ENCODE results near the gene PPFIBP1. TPM values are rescaled to one million over a fixed set of nuclear protein-coding genes. Genes with fewer than 3 reads are reported as not detected.

The PPFIBP1 gene
- total and polyA plus RNA-seq, 2 of the 4 experiments (the other 2 are of a cell fraction) = 30.4 to 72.2 TPM

- H3K27ac ChIP-seq (ENCODE audit: insufficient read depth, low read length) = no peak overlapping the region
- in situ Hi-C loops (cut with MboI; ENCODE audit: low sequenced_read_pairs) = no loop called here
- no peak overlapping the region for H2AFZ ChIP-seq (replicated peaks; ENCODE audit: low read length, poor library complexity)
- no peak overlapping the region for H2BK15ac ChIP-seq (ENCODE audit: low read depth, low read length)
- intact Hi-C loops (cut with micrococcal nuclease) = loop anchor here (1.0 to 5.0 kb wide), 4 partner anchors 217 to 320 kb away; partner anchors contain the start of gene BMAL2
- H3K36me3 ChIP-seq (ENCODE audit: control insufficient read depth, insufficient read depth, low read length) = 0 out of 2 replicates have a peak, but pooled peaks cover 3% of the 10 kb centered on the region
- peaks cover 2% of the 10 kb centered on the region; the same call in 1 of the 2 replicates for H3K4me1 ChIP-seq (ENCODE audit: control insufficient read depth, insufficient read depth, low read length)
- H3K9ac ChIP-seq (ENCODE audit: low read depth, low read length) = no peak overlapping the region
- H3K18ac ChIP-seq (ENCODE audit: low read depth, low read length) = no peak overlapping the region
- no peak overlapping the region for H2BK120ac ChIP-seq (ENCODE audit: low read depth, low read length)
- no peak overlapping the region for H4K91ac ChIP-seq (ENCODE audit: insufficient read depth, low read depth, low read length)
- H3K4ac ChIP-seq (ENCODE audit: low read depth, low read length) = no peak overlapping the region
- H2BK20ac ChIP-seq (ENCODE audit: low read depth, low read length) = no peak overlapping the region
- H4K8ac ChIP-seq (ENCODE audit: low read depth in 2 of 2, low read length in 2 of 2) = no peak overlapping the region; a peak in 1 of 4 replicates
- TF ChIP-seq MXI1 (IDR thresholded peaks at IDR 0.05; ENCODE audit: borderline replicate concordance, low read depth, low read length) = no peak
- TF ChIP-seq MAFK (IDR thresholded peaks at IDR 0.05; ENCODE audit: low read depth, low read length) = no peak
- no peak for TF ChIP-seq MAZ (IDR thresholded peaks at IDR 0.05; ENCODE audit: borderline replicate concordance, low read depth, low read length)
- no peak for TF ChIP-seq NFE2L2 (IDR thresholded peaks at IDR 0.05; ENCODE audit: low read depth, low read length)
- TF ChIP-seq ELK1 (IDR thresholded peaks at IDR 0.05; ENCODE audit: borderline replicate concordance, low read depth, low read length) = no peak
- peak; percentile 86 for TF ChIP-seq RAD21 (IDR thresholded peaks at IDR 0.05; ENCODE audit: low read length)
- TF ChIP-seq USF2 (IDR thresholded peaks at IDR 0.05; ENCODE audit: low read depth, low read length) = no peak
- TF ChIP-seq CHD1 (IDR thresholded peaks at IDR 0.05; ENCODE audit: low read depth, low read length) = no peak
- peak; percentile 82 for TF ChIP-seq CTCF (conservative IDR thresholded peaks at IDR 0.05; ENCODE audit: low read depth, low read length)
- TF ChIP-seq BHLHE40 (IDR thresholded peaks at IDR 0.05; ENCODE audit: low read depth, low read length) = no peak
- TF ChIP-seq CEBPB (IDR thresholded peaks at IDR 0.05; ENCODE audit: low read depth, low read length) = no peak
- TF ChIP-seq FOS (IDR thresholded peaks at IDR 0.05; ENCODE audit: low read depth, low read length) = no peak
- peak; percentile 73 for TF ChIP-seq SMC3 (IDR thresholded peaks at IDR 0.05; ENCODE audit: low read depth, low read length)
- TF ChIP-seq POLR2A (IDR thresholded peaks at IDR 0.05; ENCODE audit: low read depth, low read length) = no peak
- peak; percentile 84 for DNase-seq
- POLR2A ChIA-PET (ENCODE audit: unreplicated experiment) = no interaction called here
- CTCF ChIA-PET = interaction anchor here (0.7 kb wide), 1 partner anchor 106 kb away, joined by 3 read pairs; no protein-coding TSS in a partner anchor
- no peak overlapping the region for H3K56ac ChIP-seq (ENCODE audit: extremely low read depth, insufficient read depth, low read length)
- peak; percentile 95 for ATAC-seq (ENCODE audit: low read depth)
- no peak overlapping the region for H3K4me3 ChIP-seq (ENCODE audit: insufficient read depth, low read depth, low read length)
- H3K23ac ChIP-seq (ENCODE audit: low read depth, low read length) = no peak overlapping the region
- H3K79me1 ChIP-seq (ENCODE audit: low read depth in 1 of 2, low read length in 2 of 2) = peaks cover 0 to under 1% of the 10 kb centered on the region in 2 experiments; a peak in 1 of 4 replicates
- H2AK9ac ChIP-seq (replicated peaks; ENCODE audit: low read depth, low read length, poor library complexity) = no peak overlapping the region
- no peak overlapping the region for H3K14ac ChIP-seq (replicated peaks; ENCODE audit: low read depth, low read length)
- BruUV-seq (replicated peaks) = no TSS peak
- no peak overlapping the region for H2BK5ac ChIP-seq (ENCODE audit: low read depth, low read length, poor library complexity, severe bottlenecking)
- H3K9me3 ChIP-seq (ENCODE audit: control insufficient read depth, insufficient read depth, low read length) = no peaks in the 10 kb centered on the region
- no peaks in the 10 kb centered on the region for H3K9me1 ChIP-seq (ENCODE audit: insufficient read depth, low read length)
- H3K27me3 ChIP-seq (ENCODE audit: control insufficient read depth, insufficient read depth, low read length) = no peaks in the 10 kb centered on the region
- no peak overlapping the region for H4K5ac ChIP-seq (ENCODE audit: low read depth, low read length)
- H3K4me2 ChIP-seq (ENCODE audit: low read depth, low read length) = no peak overlapping the region
- WGBS, 2 experiments (ENCODE audit: extremely low coverage in 2 of 2, insufficient read length in 1 of 2) = no CpG with 5 or more reads among the region's 1 CpG
- dilution Hi-C loops (cut with HindIII; ENCODE audit: low sequenced_read_pairs, unreplicated experiment) = no loop called here
- no peaks in the 10 kb centered on the region for H4K20me1 ChIP-seq (ENCODE audit: insufficient read depth, low read length)
- no peak overlapping the region for H2AK5ac ChIP-seq (ENCODE audit: low read depth, low read length)
Measured at GRCh38 chr12:27652174-27652763, 128.3 kb downstream of the PPFIBP1 start.

All from IMR-90 (cell line).